ENCODE results near the gene OR10C1. TPM values are rescaled to one million over a fixed set of nuclear protein-coding genes. Genes with fewer than 3 reads are reported as not detected.

Gene OR10C1
- total RNA-seq, 1 experiment from 2014 or later: not detected

DNA sequence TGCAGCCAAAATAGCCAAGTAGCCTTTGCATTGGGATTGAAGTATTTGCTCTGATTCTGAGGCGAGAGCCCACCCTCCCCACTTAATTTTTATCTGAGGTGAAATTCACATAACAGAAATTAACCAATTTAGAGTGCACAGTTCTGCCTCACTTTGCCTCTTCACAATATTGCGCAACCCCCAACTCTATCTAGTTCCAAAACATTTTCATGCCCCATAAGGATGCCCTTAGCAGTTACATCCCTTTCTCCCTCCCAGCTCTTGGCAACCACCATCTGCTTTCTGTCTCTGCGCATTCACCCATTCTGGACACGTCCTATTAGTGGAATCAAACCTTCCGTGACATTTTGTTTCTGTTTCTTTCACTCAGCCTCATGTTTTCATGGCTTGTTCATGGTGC lies 39.6 kb downstream of the OR10C1 start:
- Mint-ChIP-seq H3K4me1 (0 out of 4 replicates have a peak, but pooled peaks cover 0 to 2% of the 10 kb centered on the region in 2 experiments), H3K36me3 (ENCODE audit: insufficient read depth in 1 of 3, low read depth in 3 of 3) (peaks cover 0 to 2% (median 0%) of the 10 kb centered on the region in 3 experiments; a peak in 1 of 7 replicates), H3K4me3 (no peak overlapping the region), H3K9me3 (peaks cover 3% of the 10 kb centered on the region in 2 experiments; a peak in 3 of 5 replicates), H3K27ac (no peak overlapping the region), H3K27me3 (ENCODE audit: low read depth) (no peaks in the 10 kb centered on the region; the same call in none of the 2 replicates)
- no peaks in the 10 kb centered on the region for H3K4me1 ChIP-seq (ENCODE audit: insufficient read depth, low read length)
- no peak overlapping the region for H2BK120ac ChIP-seq (ENCODE audit: low read depth, low read length, poor library complexity, severe bottlenecking)
- no peak overlapping the region for H3K4me2 ChIP-seq (ENCODE audit: insufficient read depth, insufficient read length, low read length)
- no peak overlapping the region for H2BK12ac ChIP-seq (ENCODE audit: insufficient read length, low read depth, low read length)
- TF ChIP-seq, protein P1, sequence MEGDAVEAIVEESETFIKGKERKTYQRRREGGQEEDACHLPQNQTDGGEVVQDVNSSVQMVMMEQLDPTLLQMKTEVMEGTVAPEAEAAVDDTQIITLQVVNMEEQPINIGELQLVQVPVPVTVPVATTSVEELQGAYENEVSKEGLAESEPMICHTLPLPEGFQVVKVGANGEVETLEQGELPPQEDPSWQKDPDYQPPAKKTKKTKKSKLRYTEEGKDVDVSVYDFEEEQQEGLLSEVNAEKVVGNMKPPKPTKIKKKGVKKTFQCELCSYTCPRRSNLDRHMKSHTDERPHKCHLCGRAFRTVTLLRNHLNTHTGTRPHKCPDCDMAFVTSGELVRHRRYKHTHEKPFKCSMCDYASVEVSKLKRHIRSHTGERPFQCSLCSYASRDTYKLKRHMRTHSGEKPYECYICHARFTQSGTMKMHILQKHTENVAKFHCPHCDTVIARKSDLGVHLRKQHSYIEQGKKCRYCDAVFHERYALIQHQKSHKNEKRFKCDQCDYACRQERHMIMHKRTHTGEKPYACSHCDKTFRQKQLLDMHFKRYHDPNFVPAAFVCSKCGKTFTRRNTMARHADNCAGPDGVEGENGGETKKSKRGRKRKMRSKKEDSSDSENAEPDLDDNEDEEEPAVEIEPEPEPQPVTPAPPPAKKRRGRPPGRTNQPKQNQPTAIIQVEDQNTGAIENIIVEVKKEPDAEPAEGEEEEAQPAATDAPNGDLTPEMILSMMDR (conservative IDR thresholded peaks at IDR 0.05): no peak
- H3K4ac ChIP-seq (ENCODE audit: low read depth, low read length): no peak overlapping the region
- H3K79me1 ChIP-seq (ENCODE audit: insufficient read depth, low read depth, low read length, poor library complexity, severe bottlenecking): no peaks in the 10 kb centered on the region
- H3K23me2 ChIP-seq (ENCODE audit: insufficient read length, low read depth, low read length, poor library complexity, severe bottlenecking): no peaks in the 10 kb centered on the region
- no peak overlapping the region for H3K18ac ChIP-seq (ENCODE audit: insufficient read length, low read depth, low read length)
- H4K8ac ChIP-seq (replicated peaks; ENCODE audit: insufficient read length, low read depth, low read length): no peak overlapping the region
- H2BK15ac ChIP-seq (ENCODE audit: low read depth, low read length): no peak overlapping the region
- no peak overlapping the region for H2AK5ac ChIP-seq (ENCODE audit: insufficient read length, low read length)
- no peaks in the 10 kb centered on the region for H3K79me2 ChIP-seq (ENCODE audit: insufficient read depth, low read length)
- no peak overlapping the region for H3K27ac ChIP-seq (ENCODE audit: insufficient read length, low read depth, low read length)
- H3T11ph ChIP-seq (ENCODE audit: low read length): no peak overlapping the region
- H3K27me3 ChIP-seq (ENCODE audit: insufficient read depth, low read length): no peaks in the 10 kb centered on the region
- no peak overlapping the region for H3K9ac ChIP-seq (ENCODE audit: extremely low read depth, insufficient read length, low read length)
- H3K23ac ChIP-seq (ENCODE audit: insufficient read length, low read depth, low read length): no peak overlapping the region
- no peak for DNase-seq
- no peak overlapping the region for H2BK20ac ChIP-seq (ENCODE audit: low read depth, low read length, poor library complexity, severe bottlenecking)
- no peak overlapping the region for H3K56ac ChIP-seq (ENCODE audit: insufficient read length, low read depth, low read length)
- no peak overlapping the region for H4K5ac ChIP-seq (ENCODE audit: insufficient read length, low read depth, low read length)
- no peaks in the 10 kb centered on the region for H3K9me3 ChIP-seq (ENCODE audit: control insufficient read depth, low read depth, low read length)
- H3K14ac ChIP-seq (ENCODE audit: insufficient read depth, low read length): no peak overlapping the region
- H4K91ac ChIP-seq (ENCODE audit: insufficient read length, low read depth, low read length): no peak overlapping the region
- WGBS (ENCODE audit: extremely low coverage, insufficient read length, low lambda C conversion rate): no CpG with 5 or more reads among the region's 5 CpGs
- H4K20me1 ChIP-seq (ENCODE audit: control insufficient read depth, insufficient read depth, insufficient read length): no peaks in the 10 kb centered on the region
- no peak overlapping the region for H2BK5ac ChIP-seq (ENCODE audit: insufficient read length, low read length)
- H2AFZ ChIP-seq (ENCODE audit: low read length): no peak overlapping the region
